Ascending aorta (tissue), 2 donors: ENCODE data around the gene SCAP. TPM values are rescaled to one million over a fixed set of nuclear protein-coding genes. Genes with fewer than 3 reads are reported as not detected.
"Not testable (repeated sequence)": the region's sequence is repeated elsewhere in the genome, so short reads cannot be mapped to it uniquely, and the experiment has no call there.

Source experiments
- DNase-seq, 2 donors: peaks; one replicate each; pipeline ENCODE4 v3.0.0-alpha.2; 2019; ENCODE audit warnings: low spot score in 2 of 2
- H3K27ac ChIP-seq, 2 donors: fragments of 200-600 bp; sonication (generic); one replicate each; pipeline ENCODE4 v1.5.1; 2016 to 2017; ENCODE audit warnings: mild to moderate bottlenecking in 1 of 2
- H3K27me3 ChIP-seq: fragments of 200-600 bp; sonication (generic); one replicate; pipeline ENCODE4 v1.5.1; 2017
- H3K36me3 ChIP-seq, 2 donors: fragments of 200-600 bp; sonication (generic); one replicate each; pipeline ENCODE4 v1.5.1; 2016
- H3K4me1 ChIP-seq, 2 donors: fragments of 200-600 bp; sonication (generic); one replicate each; pipeline ENCODE4 v1.5.1; 2016 to 2017; ENCODE audit warnings: mild to moderate bottlenecking in 1 of 2
- H3K4me3 ChIP-seq, 2 donors: fragments of 200-600 bp; sonication (generic); one replicate each; pipeline ENCODE4 v1.5.1; 2016 to 2017; ENCODE audit warnings: mild to moderate bottlenecking in 1 of 2
- H3K9me3 ChIP-seq, 2 donors: fragments of 200-600 bp; sonication (generic); one replicate each; pipeline ENCODE4 v1.5.1; 2016
- CTCF ChIP-seq, 3 experiments: fragments of 200-600 bp in 2 of 3; fragments of 450-650 bp in 1 of 3; sonication (generic) in 2 of 3; IDR thresholded peaks; one replicate each; pipeline ENCODE4 v1.5.1; 2016 to 2019; ENCODE audit warnings: antibody characterized with exemption in 3 of 3, mild to moderate bottlenecking in 1 of 3, moderate library complexity in 1 of 3
- intact Hi-C: fragments of 100-400 bp; cut with DNase I; formaldehyde crosslinking; loops from one replicate; pipeline ENCODE4 v1.15.1; 2023
- total RNA-seq: library from RNA; depleted of rRNA; stranded (reverse); fragments of >200 nt; gene quantifications from one replicate; pipeline ENCODE4 v1.1.0, GENCODE V29; 2016

Gene SCAP
- total RNA-seq, 1 donor from 2014 or later, result 155 TPM

- intact Hi-C loops, result no loop called here
- no peak for DNase-seq
- Histone ChIP-seq H3K4me1 (peaks cover 8 to 15% of the 10 kb centered on the region in 2 donors), H3K27ac (no peak overlapping the region), H3K4me3 (no peak overlapping the region), H3K36me3 (no peaks in the 10 kb centered on the region), H3K27me3 (no peaks in the 10 kb centered on the region), H3K9me3 (no peaks in the 10 kb centered on the region)
- no peak for TF ChIP-seq CTCF (IDR thresholded peaks at IDR 0.05)
Measured at GRCh38 chr3:47473391-47473790, 2.4 kb downstream of the SCAP start.

GRCh38 chr3:47469616-47470015, 6.1 kb downstream of the SCAP start:
- H3K4me3 ChIP-seq, result no peak overlapping the region
- H3K36me3 ChIP-seq, result no peaks in the 10 kb centered on the region
- no peak overlapping the region for H3K27ac ChIP-seq
- no peaks in the 10 kb centered on the region for H3K9me3 ChIP-seq
- no peaks in the 10 kb centered on the region for H3K27me3 ChIP-seq
- DNase-seq, result no peak
- intact Hi-C loops, result no loop called here
- peaks cover 0 to 2% of the 10 kb centered on the region in 2 donors for H3K4me1 ChIP-seq
- no peak for TF ChIP-seq CTCF (IDR thresholded peaks at IDR 0.05)

DNA sequence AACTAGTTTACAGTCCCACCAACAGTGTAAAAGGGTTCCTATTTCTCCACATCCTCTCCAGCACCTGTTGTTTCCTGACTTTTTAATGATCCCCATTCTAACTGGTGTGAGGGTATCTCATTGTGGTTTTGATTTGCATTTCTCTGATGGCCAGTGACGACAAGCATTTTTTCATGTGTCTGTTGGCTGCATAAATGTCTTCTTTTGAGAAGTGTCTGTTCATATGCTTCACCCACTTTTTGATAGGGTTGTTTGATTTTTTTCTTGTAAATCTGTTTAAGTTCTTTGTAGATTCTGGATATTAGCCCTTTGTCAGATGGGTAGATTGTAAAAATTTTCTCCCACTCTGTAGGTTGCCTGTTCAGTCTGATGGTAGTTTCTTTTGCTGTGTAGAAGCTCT, 7.4 kb downstream of the SCAP start:
- H3K9me3 ChIP-seq, H3K4me1 ChIP-seq, H3K27me3 ChIP-seq, H3K36me3 ChIP-seq, H3K27ac ChIP-seq, H3K4me3 ChIP-seq, intact Hi-C loops, DNase-seq: not testable (repeated sequence)

GRCh38 chr3:47464588-47464987, 11.2 kb downstream of the SCAP start:
- Histone ChIP-seq H3K36me3 (no peaks in the 10 kb centered on the region), H3K4me1 (no peaks in the 10 kb centered on the region), H3K27me3 (no peaks in the 10 kb centered on the region), H3K4me3 (no peak overlapping the region), H3K27ac (no peak overlapping the region), H3K9me3 (no peaks in the 10 kb centered on the region)
- TF ChIP-seq CTCF (IDR thresholded peaks at IDR 0.05), result no peak
- intact Hi-C loops, result no loop called here
- DNase-seq, result no peak

DNA sequence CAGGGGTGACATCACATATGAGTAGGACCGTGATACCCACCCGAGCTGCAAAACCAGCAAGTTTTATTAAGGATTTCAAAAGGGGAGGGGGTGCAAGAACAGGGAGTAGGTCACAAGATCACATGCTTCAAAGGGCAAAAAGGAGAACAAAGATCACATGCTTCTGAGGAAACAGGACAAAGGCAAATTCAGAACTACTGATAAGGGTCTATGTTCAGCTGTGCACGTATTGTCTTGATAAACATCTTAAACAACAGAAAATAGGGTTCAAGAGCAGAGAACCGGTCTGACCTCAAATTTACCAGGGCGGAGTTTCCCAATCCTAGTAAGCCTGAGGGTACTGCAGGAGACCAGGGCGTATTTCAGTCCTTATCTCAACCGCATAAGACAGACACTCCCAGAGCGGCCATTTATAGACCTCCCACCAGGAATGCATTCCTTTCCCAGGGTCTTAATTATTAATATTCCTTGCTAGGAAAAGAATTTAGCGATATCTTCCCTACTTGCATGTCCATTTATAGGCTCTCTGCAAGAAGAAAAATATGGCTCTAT, 16.1 kb downstream of the SCAP start:
- H3K36me3 ChIP-seq, intact Hi-C loops, H3K27ac ChIP-seq, DNase-seq, H3K27me3 ChIP-seq, H3K4me3 ChIP-seq, H3K4me1 ChIP-seq, H3K9me3 ChIP-seq: not testable (repeated sequence)

- Histone ChIP-seq H3K4me3 (no peak overlapping the region), H3K4me1 (peaks cover 0 to 2% of the 10 kb centered on the region in 2 donors), H3K36me3 (no peaks in the 10 kb centered on the region), H3K27me3 (no peaks in the 10 kb centered on the region), H3K9me3 (no peaks in the 10 kb centered on the region), H3K27ac (no peak overlapping the region)
- intact Hi-C loops, result no loop called here
- no peak for DNase-seq
- no peak for TF ChIP-seq CTCF (IDR thresholded peaks at IDR 0.05)
Measured at GRCh38 chr3:47456984-47457383, 18.8 kb downstream of the SCAP start.
